NCI-H2107 treated with DMSO at 0.1 percent for 48 hours (cell line): ENCODE results near the gene BICC1.
"Not testable (repeated sequence)": the region's sequence is repeated elsewhere in the genome, so short reads cannot be mapped to it uniquely, and the experiment has no call there.

Experiments used
- DNase-seq: peaks from one replicate; lab custom pipeline; 2025; ENCODE audit not compliant: unreplicated experiment; lab: John Stamatoyannopoulos, UW

BICC1 gene

DNA sequence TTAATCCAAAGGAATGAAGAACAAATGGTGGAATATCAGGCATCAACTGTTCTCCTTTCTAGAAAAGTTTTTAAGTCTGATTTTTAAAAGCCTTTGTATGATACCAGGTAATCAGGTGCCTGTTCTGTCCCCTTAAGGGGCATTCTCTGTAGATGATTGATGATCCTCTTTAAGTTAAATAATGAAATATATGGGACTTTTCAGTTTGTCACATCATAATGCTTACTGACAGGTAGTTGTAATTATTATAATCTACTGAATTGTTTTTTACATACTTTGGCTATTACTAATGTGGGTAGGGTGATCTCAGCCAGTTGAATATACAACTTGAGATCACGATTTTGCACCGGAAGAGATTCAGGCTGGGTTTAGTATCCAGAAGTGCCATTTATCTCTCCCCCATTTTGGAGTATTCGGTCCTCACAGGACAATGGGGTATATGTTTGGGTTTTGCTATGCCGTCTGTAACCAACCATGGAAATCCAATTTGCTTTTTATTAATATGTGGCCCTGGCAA is 330.2 kb downstream of the BICC1 start:
- no peak for DNase-seq

GRCh38 chr10:58843760-58844159 is 331.1 kb downstream of the BICC1 start:
- DNase-seq: no peak

GRCh38 chr10:58844680-58845079 is 332.0 kb downstream of the BICC1 start:
- DNase-seq: no peak

DNA sequence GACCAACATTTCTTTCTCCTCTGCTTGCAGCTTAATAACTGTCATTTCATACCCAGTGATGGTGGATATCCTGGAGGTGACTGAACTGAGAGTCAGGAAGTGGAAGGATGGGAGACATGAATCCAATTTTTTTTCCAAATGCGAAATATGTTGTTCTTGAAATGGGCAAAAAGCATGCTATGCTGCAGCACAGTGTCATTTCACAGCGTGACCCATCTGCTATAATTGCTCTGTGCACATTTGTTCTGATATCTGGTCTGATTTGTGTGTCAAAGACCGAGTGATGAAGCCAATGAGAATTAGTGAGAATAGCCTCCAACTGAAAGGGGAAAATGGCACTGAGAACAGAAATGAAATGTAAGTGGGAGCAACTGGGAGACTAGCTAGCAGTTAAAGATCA is 334.2 kb downstream of the BICC1 start:
- no peak for DNase-seq

DNA sequence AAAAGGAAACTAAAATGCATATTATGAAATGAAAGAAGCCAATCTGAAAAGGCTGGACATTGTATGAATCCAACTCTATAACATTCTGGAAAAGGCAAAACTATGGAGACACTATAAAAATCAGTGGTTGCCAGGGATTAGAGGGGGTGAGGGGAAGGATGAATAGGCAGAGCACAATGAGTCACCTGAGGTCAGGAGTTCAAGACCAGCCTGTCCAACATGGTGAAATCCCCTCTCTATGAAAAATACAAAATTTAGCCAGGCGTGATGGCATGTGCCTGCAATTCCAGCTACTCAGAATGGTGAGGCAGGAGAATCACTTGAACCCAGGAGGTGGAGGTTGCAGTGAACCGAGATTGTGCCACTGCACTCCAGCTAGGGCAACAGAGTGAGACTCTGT is 338.9 kb downstream of the BICC1 start:
- DNase-seq: no peak

DNA sequence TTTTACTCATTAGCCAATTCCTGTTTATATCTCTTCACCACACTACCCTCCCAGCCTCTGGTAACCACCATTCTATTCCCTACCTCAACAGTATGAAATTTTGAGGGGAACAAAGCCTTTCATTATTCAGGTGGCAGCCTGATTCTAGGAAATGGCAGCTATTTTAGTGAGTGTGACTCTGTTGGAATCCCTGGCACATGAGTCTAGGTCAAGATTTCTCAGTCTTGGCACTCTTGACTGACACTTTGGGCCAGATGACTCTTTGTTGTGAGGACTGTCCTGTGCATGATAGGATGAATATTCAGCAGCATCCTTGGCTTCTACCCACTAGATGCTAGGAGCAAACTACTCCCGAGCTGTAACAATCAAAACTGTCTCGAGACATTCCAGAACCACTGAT is 341.0 kb downstream of the BICC1 start:
- DNase-seq: no peak

DNA sequence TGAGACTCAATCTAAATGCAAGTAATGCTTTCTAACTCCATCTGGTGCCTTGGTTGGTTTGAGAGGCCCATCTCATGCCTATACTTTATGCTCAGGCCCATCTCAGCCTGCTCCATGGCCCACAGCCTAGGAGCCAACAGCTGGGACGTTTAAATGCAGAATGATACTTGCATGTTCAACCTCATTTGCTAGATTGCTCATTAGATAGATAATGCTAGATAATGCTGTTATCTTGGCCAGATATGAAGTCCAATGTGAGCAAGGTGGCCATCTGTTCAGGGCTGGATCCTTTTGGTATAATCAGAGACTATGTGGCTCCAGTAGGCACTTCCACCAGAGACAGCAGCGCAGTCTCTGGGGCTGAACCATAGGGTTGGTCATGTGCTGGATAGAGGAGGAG is 342.1 kb downstream of the BICC1 start:
- DNase-seq: no peak

DNA sequence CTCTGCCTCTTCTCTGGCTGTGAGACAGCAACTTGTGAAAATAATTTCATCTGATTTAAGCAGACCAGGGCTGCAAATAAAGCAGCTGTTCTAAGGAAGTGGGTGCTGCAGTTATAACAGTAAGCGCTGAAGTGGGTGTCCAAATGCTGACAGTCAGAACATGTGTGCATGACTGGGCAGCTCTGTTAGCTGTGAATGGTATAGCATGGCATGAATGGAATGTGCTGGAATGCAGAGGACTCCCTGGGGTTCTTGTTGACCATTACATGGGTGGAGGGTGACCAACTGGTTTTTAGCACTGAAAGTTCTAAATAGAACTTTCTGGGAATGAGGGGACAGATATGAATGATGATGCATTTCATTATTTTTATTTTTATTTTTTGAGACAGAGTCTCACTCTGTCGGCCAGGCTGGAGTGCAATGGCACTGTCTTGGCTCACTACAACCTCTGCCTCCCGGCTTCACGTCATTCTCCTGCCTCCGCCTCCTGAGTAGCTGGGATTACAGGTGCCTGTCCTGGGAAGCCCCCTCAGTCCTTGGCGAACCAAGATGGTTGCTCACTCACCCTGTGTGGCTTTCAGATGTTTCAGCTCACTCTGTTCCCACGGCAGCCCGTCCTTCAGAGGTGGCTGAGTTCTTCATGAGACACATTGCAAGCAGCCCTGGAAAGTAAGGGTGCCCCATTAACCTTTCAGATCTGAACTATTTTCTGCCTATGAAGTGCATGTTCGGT is 344.0 kb downstream of the BICC1 start:
- no peak for DNase-seq

GRCh38 chr10:58857251-58857805 is 344.7 kb downstream of the BICC1 start:
- DNase-seq: no peak

- not testable (repeated sequence) for DNase-seq
These were observed 345.5 kb downstream of the BICC1 start for GRCh38 chr10:58858123-58858522.

DNA sequence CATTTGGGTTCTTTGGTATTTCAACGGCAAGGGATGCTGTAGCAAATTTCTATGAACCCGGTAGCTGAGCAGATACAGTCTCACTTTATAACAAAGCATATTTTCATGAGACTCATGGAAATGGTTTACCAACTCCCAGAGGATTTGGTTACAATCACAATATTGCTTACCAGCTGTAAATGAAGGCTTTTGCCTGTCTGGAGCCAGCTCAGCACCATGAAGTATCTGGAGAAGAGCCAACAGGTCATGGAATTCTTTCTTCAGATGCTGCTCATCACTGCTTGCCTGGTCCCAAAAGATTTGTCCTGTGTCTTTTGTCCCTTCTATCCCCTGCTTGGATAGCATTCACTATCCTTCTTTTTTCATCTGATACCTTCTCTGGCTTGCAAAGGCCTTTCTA is 346.9 kb downstream of the BICC1 start:
- DNase-seq: no peak

DNA sequence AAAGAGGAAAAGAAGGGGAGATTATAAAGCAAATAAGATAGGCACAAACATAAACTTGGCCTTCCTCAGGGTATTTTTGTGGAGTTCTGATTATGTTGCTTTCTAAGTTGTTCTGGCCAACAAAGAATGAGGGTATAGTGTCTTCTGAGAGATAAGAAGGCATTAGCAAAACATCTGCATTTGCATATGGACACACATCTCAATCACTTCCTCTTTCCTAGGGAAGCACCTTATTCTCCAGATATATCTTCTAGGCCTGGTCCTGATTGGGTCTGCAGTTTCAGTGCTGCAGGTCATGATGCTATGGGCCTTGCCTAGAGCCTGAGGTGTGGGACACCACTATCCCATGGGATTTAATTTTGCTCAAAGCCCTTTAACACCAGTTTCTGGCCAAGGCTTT is 355.0 kb downstream of the BICC1 start:
- no peak for DNase-seq

DNA sequence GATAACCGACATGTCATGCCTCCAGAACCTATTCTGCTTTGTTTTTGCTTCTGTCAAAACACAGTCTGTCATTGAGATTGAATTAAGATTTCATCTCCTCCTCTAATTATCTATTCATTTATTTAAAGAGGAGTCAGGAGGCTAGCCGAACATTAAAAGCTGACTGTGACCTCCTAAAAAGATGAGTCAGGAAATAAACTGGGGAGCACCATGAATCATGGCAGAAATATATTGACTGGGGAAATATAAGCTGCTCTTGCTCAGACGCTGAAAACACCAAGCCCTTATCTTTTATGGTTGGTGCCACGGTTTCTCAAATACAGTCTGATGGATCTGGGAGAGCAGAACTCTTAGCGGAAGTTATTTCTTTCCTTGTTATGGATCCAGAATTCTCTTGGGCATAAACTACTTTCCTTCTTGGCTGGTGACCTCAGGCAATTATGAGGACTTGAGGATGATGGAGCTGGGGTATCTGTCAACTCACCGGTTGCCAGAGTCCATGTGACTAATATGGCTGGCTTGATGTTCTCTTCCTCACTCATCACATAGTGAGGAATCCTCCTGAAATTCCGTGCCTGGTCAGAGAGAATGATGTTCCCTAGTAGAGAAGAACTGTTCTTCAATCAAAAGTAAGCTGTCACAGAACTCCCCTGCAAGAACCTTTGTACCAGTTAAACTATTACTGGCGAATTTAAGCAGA is 356.2 kb downstream of the BICC1 start:
- DNase-seq: no peak

- DNase-seq: no peak
These were observed 357.4 kb downstream of the BICC1 start for GRCh38 chr10:58870070-58870469.

- no peak for DNase-seq
These were observed 360.5 kb downstream of the BICC1 start for GRCh38 chr10:58873161-58873560.
